IPS-15b (cell line): ENCODE measurements around the gene SPINK13.
"Not testable (repeated sequence)": the region's sequence is repeated elsewhere in the genome, so short reads cannot be mapped to it uniquely, and the experiment has no call there.

Experiments used
- H3K27me3 ChIP-seq: one replicate; pipeline ENCODE4 v1.6.1; 2013; ENCODE audit warnings: low read length; ENCODE audit not compliant: control insufficient read depth, insufficient read depth
- H3K36me3 ChIP-seq: one replicate; pipeline ENCODE4 v1.6.1; 2013; ENCODE audit warnings: low read length; ENCODE audit not compliant: control insufficient read depth, insufficient read depth
- H3K4me1 ChIP-seq: one replicate; pipeline ENCODE4 v1.6.1; 2013; ENCODE audit warnings: mild to moderate bottlenecking, low read length; ENCODE audit not compliant: control insufficient read depth, insufficient read depth
- H3K4me3 ChIP-seq: one replicate; pipeline ENCODE4 v1.5.1; 2013; ENCODE audit warnings: low read depth, low read length
- H3K9ac ChIP-seq: one replicate; pipeline ENCODE4 v1.6.1; 2013; ENCODE audit warnings: low read depth, mild to moderate bottlenecking, low read length
- H3K9me3 ChIP-seq: one replicate; pipeline ENCODE4 v1.6.1; 2013; ENCODE audit warnings: mild to moderate bottlenecking, low read length; ENCODE audit not compliant: control insufficient read depth, insufficient read depth

The SPINK13 gene

GRCh38 chr5:148314731-148315130, 46.1 kb downstream of the SPINK13 start:
- Histone ChIP-seq H3K9ac (no peak overlapping the region), H3K4me1 (no peaks in the 10 kb centered on the region), H3K27me3 (no peaks in the 10 kb centered on the region), H3K9me3 (no peaks in the 10 kb centered on the region), H3K36me3 (no peaks in the 10 kb centered on the region), H3K4me3 (no peak overlapping the region)

GRCh38 chr5:148320011-148320963, 51.7 kb downstream of the SPINK13 start:
- H3K4me3 ChIP-seq, result peak overlapping the region; percentile 65
- peak overlapping the region; percentile 37 for H3K9ac ChIP-seq
- peaks cover 12% of the 10 kb centered on the region for H3K27me3 ChIP-seq
- H3K9me3 ChIP-seq, H3K4me1 ChIP-seq, H3K36me3 ChIP-seq: not testable (repeated sequence)

GRCh38 chr5:148333262-148333849, 64.8 kb downstream of the SPINK13 start:
- H3K36me3 ChIP-seq, result no peaks in the 10 kb centered on the region
- H3K9me3 ChIP-seq, result no peaks in the 10 kb centered on the region
- H3K9ac ChIP-seq, result no peak overlapping the region
- H3K4me3 ChIP-seq, result no peak overlapping the region
- no peaks in the 10 kb centered on the region for H3K27me3 ChIP-seq
- no peaks in the 10 kb centered on the region for H3K4me1 ChIP-seq

GRCh38 chr5:148335259-148335658, 66.7 kb downstream of the SPINK13 start, which contains the start of gene SPINK9:
Gene SPINK9 (plus strand): TSS chr5:148335559. CDS start chr5:148335614, 55 bp downstream.
- Histone ChIP-seq H3K4me3 (no peak within 1 kb of the TSS), H3K9ac (no peak within 1 kb of the TSS), H3K27me3 (no peaks in the 10 kb centered on the region), H3K36me3 (no peaks in the 10 kb centered on the region), H3K9me3 (no peaks in the 10 kb centered on the region), H3K4me1 (no peaks in the 10 kb centered on the region)
